Measurements from ENCODE around the gene TIMM9.
A peak's percentile ranks its signal among the peaks of the same experiment; 100 is the strongest.

The TIMM9 gene

GRCh38 chr14:58408681-58409215, 18.6 kb downstream of the TIMM9 start:
- no peak for DNase-seq (ENCODE audit: low read depth, low spot score)
- POLR2A ChIA-PET: no interaction called here
- no peak for TF ChIP-seq CTCF (IDR thresholded peaks at IDR 0.05; ENCODE audit: insufficient read depth, low read length, missing control alignments)
- CTCF ChIA-PET: interaction anchor here (3.7 kb wide), 1 partner anchor 12 kb away, joined by 35 read pairs; the partner anchor contains the start of gene TOMM20L
- no peak overlapping the region for H3K4me3 ChIP-seq (ENCODE audit: low read depth, low read length)

- POLR2A ChIA-PET: no interaction called here
- no peak for DNase-seq (ENCODE audit: low read depth, low spot score)
- no peak overlapping the region for H3K4me3 ChIP-seq (ENCODE audit: low read depth, low read length)
- no peak for TF ChIP-seq CTCF (IDR thresholded peaks at IDR 0.05; ENCODE audit: insufficient read depth, low read length, missing control alignments)
- CTCF ChIA-PET: interaction anchor here (1.7 kb wide), 1 partner anchor 9 kb away, joined by 4 read pairs; no protein-coding TSS in a partner anchor
Measured at GRCh38 chr14:58401587-58401986, 25.7 kb downstream of the TIMM9 start.

- TF ChIP-seq CTCF (IDR thresholded peaks at IDR 0.05; ENCODE audit: insufficient read depth, low read length, missing control alignments): no peak
- ChIA-PET CTCF (interaction anchor here (0.9 to 5.1 kb wide), 4 partner anchors 11 to 322 kb away, joined by 3 to 35 read pairs (median 4); no protein-coding TSS in a partner anchor), POLR2A (no interaction called here)
- DNase-seq (ENCODE audit: low read depth, low spot score): no peak
- no peak overlapping the region for H3K4me3 ChIP-seq (ENCODE audit: low read depth, low read length)
Measured at GRCh38 chr14:58398895-58399294, 28.4 kb downstream of the TIMM9 start.

GRCh38 chr14:58398495-58398894, 28.8 kb downstream of the TIMM9 start:
- no peak for TF ChIP-seq CTCF (IDR thresholded peaks at IDR 0.05; ENCODE audit: insufficient read depth, low read length, missing control alignments)
- POLR2A ChIA-PET: no interaction called here
- CTCF ChIA-PET: interaction anchor here (0.9 to 6.0 kb wide), 4 partner anchors 11 to 321 kb away, joined by 3 to 48 read pairs (median 20); no protein-coding TSS in a partner anchor
- no peak overlapping the region for H3K4me3 ChIP-seq (ENCODE audit: low read depth, low read length)
- no peak for DNase-seq (ENCODE audit: low read depth, low spot score)

- no peak for TF ChIP-seq CTCF (IDR thresholded peaks at IDR 0.05; ENCODE audit: insufficient read depth, low read length, missing control alignments)
- POLR2A ChIA-PET: no interaction called here
- H3K4me3 ChIP-seq (ENCODE audit: low read depth, low read length): no peak overlapping the region
- CTCF ChIA-PET: interaction anchor here (1.0 to 6.0 kb wide), 14 partner anchors 9 to 289 kb away, joined by 3 to 48 read pairs (median 9); partner anchors contain the start of genes ARID4A, KIAA0586 and TIMM9
- DNase-seq (ENCODE audit: low read depth, low spot score): no peak
Measured at GRCh38 chr14:58397156-58397555, 30.2 kb downstream of the TIMM9 start.

- POLR2A ChIA-PET: no interaction called here
Measured at GRCh38 chr14:58395812-58396788, 31.2 kb downstream of the TIMM9 start, which contains the start of gene TOMM20L. TOMM20L (plus strand) TSS chr14:58395930; CDS start chr14:58395958, 28 bp downstream.

More at GRCh38 chr14:58395812-58396788, 31.2 kb downstream of the TIMM9 start, which contains the start of gene TOMM20L:
- TF ChIP-seq CTCF (IDR thresholded peaks at IDR 0.05; ENCODE audit: insufficient read depth, low read length, missing control alignments): peak; percentile 45
- H3K4me3 ChIP-seq (ENCODE audit: low read depth, low read length): peak within 1 kb of the TSS; percentile 56
- CTCF ChIA-PET: interaction anchor here (0.7 to 6.0 kb wide), 31 partner anchors 9 to 288 kb away, joined by 3 to 48 read pairs (median 4); partner anchors contain the start of genes ARID4A, KIAA0586 and TIMM9
- no peak for DNase-seq (ENCODE audit: low read depth, low spot score)

Data from AG04449 (cell line).